Stimulated activated CD8-positive, alpha-beta memory T cell treated with anti-CD3 and anti-CD28 coated beads, Interleukin-7, amount 100 ng/mL, for 24 hours (primary cell): ENCODE results near the gene RARA.

Experiments used
- DNase-seq: peaks from one replicate; pipeline ENCODE4 v3.0.0-alpha.2; 2020; ENCODE audit warnings: low read depth

The RARA gene

DNA sequence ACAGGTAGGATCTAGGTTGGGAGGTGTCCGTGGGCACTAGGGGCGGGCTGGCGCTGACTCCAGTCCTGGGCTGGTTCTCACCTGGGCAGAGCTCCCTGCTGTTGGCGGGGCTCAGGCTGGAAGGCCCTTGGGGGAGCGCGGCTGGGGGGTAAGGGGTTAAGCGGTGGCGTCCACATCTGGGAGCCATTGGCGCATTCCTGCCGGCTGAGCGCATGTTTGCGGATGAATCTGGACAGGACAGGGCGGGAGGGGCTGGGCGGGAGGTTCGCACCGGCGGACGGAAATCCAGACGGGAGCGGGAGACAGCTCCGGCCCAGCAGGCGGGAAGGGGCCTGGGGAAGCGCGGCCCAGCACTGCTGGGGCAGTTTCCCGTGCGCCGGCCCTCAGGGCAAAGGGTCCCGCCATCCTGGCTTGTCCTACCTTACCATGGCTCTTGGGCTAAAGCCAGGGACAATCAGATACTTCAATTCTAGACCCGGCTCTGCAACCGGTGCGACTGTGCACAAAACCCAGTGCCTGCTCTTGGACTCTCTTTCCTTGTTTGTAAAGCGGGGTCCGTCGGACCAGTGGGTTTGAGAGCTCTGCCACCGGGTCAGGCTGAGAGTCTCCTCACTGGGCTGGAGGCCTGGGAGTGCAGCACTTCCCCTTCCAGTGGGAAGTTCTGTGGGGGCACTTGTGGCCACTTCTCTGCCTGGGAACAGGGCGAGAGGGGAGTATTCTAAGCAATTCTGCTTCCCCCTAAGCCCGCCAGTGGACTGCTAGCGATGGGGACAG is 7.8 kb downstream of the RARA start:
- no peak for DNase-seq

DNA sequence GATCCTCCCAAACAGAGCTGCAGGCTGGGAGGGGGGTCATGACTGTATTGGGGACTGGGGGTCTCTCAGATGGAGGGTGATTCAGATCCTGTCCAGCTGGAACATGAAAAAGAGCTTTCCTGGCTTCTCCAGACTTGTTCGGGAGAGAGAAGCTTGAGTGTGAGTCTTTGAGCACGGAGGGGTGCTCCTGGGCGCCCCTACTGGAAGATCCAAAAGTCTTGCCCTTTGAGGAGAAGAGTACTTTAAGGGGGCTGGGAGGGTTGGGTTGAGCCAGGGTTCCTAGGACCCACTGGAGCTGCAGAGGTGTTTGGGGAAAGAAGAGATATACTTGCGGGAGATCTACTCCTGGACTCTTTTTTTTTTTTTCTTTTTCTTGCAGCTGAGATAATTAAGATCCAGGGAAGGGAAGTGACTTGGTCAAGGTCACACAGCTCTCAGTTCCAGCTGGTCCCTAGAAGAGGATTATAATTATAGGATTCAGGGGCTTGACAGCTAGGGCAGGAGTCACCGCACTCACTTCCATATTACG is 8.4 kb downstream of the RARA start:
- DNase-seq: no peak

DNA sequence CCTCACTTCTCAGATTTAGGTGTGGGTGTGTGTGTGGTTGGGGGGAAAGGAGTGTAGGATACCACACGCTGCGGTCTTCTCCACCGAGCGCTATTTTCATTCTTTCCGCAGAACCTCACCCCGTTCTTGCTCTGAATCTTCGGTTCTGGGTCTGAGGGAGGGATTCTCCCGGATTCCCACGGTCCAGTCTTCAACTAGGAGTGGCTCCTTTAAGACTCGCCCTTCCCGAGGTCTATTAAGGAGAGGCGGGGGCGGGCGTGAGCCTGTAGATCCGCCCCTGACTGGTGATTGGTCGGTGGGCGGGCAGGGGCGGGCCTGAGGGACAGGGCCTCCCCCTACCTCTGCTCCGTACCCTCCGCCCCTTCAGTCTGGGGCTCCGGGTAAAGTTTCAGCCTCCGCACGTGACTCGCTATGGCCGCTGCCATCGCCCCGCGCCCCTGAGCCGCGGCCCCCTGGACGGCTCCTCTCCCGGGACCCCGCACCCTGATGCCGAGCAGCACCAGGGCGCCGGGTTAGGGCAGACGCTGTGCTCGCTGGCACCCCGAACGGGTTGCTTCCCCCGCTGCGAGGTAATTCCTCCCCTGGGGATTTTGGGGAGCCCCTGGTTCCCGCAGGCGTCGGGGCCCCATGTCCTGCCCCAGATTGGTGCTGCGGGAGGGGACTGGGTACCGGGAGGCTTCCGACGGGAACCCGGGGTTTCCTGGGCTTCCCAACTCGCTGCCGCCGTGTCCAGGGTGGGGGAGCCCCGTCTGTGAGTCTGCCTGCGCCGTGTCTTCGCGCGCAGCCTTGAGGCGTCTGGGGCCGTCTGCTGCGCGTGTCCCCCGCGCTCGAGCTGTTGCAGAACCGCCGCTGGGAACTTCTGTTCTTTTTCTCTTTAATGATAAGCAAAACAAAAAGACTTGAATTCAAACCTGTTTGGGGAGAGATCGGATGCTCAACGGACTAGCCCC is 9.2 kb downstream of the RARA start:
- peak; percentile 72 for DNase-seq

DNA sequence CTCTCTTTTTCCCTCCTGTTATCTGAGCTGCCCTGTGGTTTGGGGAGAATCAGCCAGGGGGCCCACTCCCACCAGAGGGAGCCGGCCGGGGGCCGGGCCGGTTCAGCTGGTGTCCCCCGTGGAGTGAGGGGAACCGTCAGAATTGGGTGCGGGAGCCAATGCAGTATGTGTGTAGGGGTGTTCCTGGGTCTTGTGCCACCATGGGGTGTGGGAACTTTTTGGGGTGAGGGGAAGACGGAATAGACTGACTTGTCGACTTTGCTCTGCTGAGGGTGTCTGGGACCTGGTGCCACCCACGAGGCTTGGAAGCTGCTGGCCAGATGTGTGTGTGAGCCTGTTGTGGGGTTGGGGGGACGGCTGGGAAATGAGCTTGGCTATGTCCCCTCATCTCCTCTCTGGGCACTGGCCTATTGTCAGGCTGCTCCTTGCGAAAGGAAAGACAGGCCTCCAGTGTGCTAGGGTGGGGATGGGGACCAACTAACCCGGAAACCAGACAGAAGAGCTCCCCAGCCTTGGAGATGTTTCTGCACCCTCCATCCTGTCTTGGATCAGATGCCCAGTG is 9.9 kb downstream of the RARA start:
- no peak for DNase-seq

DNA sequence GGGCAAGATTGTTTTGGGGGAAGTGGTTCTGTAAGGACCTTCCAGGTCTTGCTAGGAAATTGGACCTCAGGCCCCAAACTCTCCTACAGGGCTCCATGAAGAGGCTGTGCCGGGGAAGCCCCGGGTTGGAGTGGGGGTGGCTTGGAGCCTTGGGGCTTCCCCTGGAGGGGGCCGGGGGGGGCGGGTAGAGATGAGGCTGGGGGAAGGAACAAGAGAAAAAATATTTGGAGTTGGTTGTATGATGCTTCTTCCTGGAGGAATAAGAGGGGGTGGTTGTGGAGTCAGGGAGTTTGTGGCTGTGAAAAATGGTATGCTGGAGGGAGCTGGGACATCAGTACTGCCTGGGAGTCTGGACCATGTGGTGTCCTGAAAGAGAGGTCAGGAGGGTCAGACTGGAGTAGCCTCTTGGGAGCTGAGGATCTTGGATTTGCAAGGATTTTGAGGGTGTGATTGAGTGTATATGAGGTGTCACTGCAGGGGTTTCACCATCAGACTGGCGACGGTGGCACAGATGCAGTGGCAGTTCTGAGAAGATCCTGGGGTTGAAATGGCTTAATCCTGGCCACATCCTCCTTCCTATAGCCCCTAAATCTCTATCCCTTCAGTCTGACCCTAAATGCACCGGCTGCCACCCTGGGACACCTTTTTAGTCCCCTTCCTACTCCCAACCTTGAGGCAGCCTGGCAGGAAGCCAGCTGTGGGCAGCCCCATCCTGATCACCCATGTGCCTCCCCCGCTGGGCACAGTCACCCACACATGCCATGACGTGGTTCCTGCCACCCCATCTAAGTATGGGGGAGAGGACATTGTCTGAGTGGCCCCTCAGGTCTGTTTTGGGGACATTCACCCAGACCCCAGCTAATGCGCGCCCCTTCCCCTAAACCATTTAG is 10.9 kb downstream of the RARA start:
- no peak for DNase-seq

DNA sequence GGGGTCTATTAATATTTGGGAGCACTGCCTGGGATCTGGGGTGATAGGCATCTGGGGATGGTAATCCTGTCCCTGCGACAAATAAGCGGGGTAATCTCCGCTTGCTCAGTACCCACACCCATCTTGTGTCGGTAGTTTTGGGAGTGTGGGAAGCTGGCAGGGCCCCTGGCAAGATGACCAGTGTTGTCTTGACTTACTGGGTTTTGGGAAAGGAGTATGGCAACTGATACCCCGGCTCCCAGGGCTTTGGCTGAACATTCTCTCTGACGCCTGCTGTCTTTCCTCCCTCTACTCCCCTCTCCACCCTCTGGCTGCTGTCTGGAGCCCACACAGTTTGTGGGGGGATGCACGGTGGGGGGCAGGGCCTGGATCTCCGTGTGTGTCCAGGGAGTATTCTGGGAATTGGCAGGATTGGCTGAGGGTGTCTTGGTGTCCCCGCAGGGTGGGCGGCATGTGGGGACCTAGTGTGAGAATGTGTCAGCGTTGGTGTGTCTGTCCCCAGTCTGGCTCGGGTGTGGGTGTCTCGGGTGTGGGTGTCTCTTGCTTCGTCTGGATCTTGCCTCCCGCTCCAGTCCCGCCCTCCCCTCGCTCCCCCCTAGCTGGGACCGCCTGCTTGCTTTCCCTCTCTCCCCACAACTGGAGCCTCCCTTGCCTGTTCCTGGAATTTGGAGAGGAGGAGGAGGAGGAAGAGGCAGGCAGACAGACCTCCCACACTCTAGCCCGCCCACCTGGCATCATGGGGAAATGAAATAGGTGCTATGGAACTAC is 12.0 kb downstream of the RARA start:
- no peak for DNase-seq

DNA sequence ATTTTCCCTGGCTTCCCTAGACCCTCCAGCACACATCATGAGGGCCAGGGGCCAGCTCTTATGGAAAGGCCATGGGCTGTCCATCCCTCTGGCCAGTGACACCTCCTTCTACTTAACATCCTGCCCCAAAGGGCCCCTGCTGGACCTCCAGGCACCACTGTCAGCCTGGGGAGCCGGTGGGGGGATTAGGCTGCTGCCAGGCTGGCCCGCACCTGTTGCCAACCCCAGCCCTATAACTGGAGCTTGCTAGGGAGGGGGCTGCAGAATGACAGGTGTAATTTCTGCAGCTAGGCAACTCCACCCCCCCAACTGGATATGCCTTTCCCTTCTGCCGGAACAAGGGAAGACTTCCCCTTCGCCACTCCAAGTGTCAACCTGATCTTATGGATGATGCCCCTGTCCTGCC is 12.5 kb downstream of the RARA start:
- DNase-seq: no peak

DNA sequence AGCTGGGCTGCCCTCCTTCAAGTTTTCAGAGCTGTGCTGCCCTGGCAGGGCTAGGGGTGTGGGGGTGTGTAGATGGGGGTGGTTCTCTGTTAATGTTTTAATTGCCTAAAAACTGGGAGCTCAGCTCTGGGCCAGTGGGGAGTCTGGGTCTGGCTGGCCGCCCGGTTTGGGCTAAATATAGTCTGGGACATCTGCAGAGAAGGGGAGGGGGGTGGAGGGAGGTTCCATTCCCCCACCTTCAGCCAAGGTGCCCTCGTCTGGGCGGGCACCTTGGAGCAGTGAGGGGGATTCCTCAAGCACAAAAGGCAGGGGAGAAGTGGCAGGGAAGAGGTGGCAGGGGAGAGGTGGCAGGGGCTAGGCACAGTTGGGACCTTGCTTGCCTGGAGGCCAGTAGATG is 13.0 kb downstream of the RARA start:
- no peak for DNase-seq

DNA sequence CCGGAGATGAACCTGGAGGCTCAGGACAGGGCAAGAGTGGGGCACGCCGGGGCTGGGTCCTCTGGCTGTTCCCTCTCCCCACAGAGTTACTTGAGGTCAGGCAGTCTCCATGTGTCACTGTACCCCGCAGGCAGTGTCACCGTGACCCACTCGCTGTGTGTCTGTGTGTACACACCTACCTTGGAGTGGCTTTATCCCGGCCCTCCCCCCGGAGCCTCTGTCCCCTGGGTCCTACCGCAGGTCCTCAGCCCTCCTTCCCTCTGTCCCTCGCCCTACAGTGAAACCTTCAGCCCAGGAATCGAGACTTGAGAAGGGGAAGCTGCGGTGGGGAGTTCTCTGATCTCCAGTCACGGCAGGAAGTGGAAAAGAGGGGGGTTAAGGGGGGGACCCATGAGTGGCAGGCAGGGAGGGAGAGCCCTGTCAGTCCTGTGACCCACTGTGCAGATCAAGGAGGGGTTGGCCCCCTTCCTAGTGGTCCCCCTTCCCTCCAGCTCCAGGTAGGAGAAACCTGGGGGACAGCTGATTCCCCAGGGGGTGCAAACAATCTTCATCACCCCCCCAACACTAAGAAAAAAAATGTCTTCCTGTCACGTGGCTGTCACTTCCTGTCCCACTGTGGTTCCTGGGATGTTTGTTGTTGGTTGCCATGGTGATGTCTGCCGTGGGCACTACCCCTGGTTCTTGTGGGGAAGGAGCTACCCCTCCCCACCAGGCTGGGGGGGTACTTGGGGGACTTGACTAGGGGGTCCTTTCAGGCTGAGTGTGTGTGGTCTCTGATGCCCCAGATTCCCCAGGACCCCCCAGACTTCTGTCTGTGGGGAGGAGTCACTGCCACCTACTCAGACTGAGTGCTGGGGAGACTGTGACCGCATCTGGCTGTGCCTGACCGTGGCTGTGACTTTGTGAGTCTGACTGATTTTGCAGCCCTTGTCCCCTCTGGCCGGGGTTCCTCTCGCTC is 13.7 kb downstream of the RARA start:
- DNase-seq: peak; percentile 65

DNA sequence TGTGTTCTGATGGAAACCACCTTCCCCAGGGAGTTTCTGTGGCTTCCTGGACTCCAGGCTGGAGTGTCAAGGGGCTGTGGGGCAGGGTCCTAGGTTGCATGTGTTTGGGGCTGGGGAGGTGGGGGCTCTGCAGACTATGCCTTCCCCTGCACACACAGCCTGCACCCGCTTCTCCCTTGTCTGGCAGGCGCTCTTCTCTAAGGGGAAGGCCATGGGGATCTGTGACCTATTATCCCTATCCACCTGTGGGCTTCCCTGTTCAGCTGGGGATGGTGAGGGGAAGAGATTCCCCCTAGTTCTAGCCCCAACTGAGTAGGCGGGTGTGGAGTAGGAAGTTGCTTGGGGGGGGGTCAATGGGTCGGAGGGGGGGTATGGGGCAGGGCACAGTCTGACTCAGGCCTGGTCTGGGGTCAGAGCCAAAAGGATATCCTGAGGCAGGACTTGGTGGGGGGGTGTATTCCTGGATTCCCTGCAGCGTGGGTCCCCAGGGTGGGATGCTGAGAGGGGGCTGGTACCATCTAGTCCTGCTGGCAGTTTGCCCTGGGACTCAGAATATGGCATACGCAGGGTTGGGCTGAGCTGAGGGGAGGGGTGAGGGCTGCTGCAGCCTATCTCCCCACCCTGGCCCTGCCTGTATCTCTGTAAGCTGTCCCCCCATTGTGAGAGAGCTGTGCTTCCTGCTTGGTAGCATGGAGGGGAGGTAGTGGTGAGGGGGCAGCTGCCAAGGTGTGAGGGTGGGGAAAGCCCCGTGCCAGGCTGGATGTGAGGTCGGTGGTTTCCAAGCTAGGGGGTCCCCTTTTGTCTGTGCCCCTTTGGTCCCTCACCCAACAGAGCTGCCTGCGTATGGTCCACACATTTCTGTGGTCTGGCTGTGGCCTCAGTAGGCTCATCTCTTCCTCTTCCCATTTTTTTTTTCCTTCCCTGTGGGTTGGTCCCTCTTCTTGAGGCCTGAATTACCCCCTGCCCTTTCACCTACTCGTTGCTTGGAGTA is 14.7 kb downstream of the RARA start:
- DNase-seq: no peak

DNA sequence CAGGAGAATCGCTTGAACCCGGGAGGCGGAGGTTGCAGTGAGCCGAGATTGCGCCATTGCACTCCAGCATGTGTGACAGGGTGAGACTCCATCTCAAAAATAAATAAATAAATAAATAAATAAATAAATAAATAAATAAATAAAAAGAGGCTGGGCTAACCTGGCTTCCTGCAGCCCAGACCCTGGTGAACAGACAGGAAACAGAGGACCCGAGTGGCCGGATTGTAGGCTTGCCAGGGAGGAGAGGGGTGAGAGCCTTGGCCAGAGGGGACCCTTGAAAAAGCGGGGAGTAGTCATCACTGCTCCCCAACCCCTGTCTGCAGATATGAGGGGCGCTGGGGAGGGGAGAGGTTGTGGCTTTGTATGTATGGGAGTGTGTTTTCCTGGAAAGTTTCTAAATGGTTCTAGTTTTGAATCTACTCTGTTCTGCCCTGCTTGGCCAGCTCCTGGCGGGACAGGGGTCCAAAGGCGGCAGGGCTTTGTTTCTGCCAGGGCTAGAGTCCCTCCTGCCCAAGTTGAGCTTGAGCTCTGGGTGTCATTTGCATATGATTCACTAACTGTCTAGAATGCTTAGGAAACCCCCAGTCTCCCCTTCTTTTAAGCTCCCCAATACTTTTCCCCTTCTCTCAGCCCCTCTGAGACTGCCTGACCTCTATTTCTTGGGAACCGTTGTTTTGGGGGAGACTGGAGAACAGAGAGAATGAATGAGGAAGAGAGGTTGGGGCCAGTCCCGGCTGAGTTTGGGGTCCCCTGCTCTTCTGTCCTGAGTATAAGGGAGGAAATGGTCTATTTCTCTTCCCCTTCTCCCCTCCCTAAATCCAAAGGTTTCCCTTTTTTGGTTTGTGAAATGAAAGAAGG is 16.4 kb downstream of the RARA start:
- DNase-seq: no peak

DNA sequence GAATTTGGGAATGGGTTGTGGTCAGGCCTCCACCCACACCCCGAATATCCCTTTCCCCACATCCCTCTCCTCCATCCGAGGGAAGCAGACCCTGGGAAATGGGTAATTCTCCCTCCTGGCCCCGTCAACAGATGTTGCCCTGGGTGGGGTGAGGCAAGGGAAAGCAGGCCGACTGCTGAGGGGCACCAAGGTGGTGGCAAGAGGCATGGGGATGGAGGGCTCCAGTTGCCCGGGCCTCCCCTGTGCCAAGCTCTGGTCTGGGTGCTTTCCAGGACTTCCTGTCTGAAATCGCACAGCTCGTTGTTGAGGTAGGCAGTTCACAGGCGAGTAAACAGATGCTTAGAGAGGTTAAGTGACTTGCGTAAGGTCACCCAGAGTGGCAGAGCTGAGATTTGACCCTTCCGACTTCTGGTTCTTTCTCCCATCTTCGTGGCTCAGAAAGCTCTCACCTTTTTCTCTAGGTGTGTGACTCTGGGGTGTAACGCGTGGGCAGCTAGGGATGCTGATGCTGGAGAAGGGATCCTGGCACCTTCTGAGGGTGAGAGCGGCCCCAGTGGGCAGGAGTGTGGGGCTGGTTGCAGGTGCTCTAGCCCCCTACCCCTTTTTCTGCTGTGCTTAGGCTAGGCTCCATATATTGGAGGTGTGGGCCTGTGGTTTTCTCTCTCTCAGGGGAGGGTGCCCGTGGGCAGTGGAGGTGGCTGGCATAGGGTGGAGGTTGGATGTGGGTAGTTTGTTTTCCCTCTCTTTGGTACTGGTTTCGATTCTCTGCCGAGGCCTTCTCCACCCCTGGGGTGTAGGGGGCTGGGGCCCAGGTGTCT is 17.2 kb downstream of the RARA start:
- DNase-seq: no peak

DNA sequence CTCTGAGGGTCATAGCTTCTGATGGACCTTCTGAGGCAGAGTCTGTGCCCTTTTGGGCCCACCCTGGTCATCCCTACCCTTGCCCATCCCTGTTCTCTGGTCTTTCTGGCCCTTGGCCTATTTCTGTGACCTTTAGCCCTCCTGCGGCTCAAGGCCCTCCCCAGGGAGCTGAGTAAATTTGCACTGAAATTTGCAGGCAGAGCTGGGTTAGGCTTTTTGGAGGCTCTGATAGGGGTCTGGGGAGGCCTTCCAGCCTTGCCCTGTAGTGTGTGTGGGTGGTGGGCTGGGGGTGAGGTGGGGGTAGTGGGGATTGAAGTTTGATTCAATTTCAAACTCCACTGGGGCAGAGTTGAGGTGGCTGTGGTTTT is 17.8 kb downstream of the RARA start:
- no peak for DNase-seq

DNA sequence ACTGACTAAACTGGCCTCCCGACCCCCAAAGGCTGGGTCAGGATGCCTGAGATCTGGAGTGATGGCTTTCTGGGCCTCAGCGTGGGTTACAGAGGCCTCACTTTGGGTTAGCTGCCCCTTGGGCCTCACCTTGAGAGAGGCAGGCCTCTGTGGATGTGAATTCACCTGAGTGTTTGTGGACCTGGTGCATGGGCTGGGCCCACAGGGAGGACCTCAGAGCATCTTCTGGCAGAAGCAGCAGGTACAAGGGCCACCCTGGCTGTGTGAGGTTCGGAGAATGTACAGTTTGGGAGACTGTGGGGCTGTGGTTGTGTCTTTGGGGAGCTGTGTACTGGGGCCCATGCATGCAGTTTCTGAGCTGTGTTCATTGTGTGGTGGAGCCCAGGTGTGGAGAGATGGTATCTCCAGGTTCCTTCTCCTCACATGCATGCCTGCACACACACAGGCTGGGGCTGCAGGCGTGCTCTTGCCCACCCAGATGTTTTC is 18.3 kb downstream of the RARA start:
- DNase-seq: no peak

DNA sequence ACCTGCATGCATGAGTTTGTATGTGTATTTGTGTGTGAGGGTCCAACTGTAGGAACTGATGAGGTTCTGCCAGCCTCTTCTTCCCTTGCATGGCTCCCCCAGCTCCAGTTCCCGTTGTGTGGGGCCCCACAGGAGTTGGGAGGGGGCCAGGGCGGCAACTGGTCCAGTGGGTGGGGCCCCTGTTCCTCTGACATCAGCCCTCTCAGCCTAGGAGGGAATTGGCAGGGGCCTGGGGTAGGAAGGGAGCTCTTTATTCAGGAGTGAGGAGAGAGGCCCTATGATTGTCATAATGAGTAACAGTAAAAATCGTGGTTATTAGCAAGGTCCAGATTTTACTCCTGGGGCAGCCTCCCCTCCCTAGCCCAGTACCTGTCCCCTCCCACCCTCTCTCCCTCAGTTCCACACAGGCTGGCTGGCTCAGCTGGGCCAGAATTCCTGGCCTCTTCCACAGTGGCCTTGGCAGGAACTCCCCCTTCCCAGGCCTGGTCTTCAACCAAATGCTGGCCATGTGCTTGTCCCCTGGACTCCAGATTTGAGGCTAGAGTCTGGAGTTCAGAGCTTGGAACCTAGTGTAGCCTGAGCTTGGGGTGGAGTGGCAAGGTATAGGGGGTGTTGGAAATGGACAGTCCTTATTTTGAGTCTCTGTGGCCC is 18.9 kb downstream of the RARA start:
- DNase-seq: no peak

DNA sequence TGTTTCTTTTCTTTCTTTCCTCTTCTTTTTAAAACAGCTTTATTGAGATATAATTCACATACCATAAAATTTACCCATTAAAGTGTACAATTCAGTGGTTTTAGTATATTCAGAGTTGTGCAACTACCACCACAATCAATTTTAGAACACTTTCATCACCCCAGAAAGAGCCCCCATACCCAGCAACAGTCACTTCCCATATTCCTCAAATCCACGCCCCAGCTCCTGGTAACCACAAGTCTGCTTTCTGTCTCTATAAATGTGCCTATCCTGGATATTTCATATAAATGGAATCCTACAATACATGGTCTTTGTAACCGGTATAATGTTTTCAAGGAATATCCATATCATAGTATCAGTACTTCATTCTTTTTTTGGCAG is 19.4 kb downstream of the RARA start:
- DNase-seq: no peak
